PC-3 (cell line): ENCODE data around the gene PCGF2.

Experiments used
- EZH2phosphoT487 ChIP-seq: fragments of 300-600 bp; sonication (generic); IDR thresholded peaks from 2 replicates; pipeline ENCODE4 v1.6.1; 2018; ENCODE audit warnings: mild to moderate bottlenecking, antibody characterized with exemption, low read length, borderline replicate concordance
- TF ChIP-seq, protein P1 (sequence below): fragments of 300-600 bp; sonication (generic); conservative IDR thresholded peaks from 2 replicates; pipeline ENCODE4 v1.5.1; 2017; ENCODE audit warnings: antibody characterized with exemption, low read depth, mild to moderate bottlenecking, low read length

DNA sequence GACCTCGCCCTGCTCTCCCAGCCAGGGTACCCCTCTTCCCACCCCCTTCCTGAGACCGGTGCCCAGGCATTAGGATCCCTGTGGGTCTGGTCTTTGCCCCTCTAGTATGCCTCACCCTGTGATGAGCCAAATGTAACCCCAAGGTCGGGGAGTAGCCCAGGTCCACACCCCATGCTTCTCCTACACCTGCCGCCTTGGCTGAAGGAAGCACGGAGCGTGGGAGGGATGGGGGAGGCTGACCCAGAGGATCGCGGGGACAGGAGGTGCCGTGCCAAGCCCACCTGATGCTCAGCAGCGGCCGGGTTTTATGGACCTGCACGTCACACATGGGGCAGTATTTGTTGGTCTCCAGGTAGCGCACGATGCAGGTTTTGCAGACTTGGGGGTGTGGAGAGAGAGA is 8.8 kb downstream of the PCGF2 start:
- TF ChIP-seq, protein P1, sequence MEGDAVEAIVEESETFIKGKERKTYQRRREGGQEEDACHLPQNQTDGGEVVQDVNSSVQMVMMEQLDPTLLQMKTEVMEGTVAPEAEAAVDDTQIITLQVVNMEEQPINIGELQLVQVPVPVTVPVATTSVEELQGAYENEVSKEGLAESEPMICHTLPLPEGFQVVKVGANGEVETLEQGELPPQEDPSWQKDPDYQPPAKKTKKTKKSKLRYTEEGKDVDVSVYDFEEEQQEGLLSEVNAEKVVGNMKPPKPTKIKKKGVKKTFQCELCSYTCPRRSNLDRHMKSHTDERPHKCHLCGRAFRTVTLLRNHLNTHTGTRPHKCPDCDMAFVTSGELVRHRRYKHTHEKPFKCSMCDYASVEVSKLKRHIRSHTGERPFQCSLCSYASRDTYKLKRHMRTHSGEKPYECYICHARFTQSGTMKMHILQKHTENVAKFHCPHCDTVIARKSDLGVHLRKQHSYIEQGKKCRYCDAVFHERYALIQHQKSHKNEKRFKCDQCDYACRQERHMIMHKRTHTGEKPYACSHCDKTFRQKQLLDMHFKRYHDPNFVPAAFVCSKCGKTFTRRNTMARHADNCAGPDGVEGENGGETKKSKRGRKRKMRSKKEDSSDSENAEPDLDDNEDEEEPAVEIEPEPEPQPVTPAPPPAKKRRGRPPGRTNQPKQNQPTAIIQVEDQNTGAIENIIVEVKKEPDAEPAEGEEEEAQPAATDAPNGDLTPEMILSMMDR: no peak
- no peak for TF ChIP-seq EZH2phosphoT487
